Neural progenitor cell (in vitro differentiated cells): Measurements from ENCODE around the gene JAZF1.

ENCODE experiments used
- CTCF ChIP-seq: fragments of 200-600 bp; sonication (generic); IDR thresholded peaks from 2 replicates; pipeline ENCODE4 v1.5.1; 2017; ENCODE audit warnings: antibody characterized with exemption, mild to moderate bottlenecking
- EZH2 ChIP-seq: fragments of 200-600 bp; sonication (generic); IDR thresholded peaks from 2 replicates; pipeline ENCODE4 v1.6.1; 2017; ENCODE audit warnings: antibody characterized with exemption, mild to moderate bottlenecking, moderate library complexity

GRCh38 chr7:28068811-28069216, 111.8 kb downstream of the JAZF1 start:
- TF ChIP-seq CTCF (no peak), EZH2 (no peak)
